Measurements from ENCODE around the gene ADAMTS14.

ADAMTS14 gene

DNA sequence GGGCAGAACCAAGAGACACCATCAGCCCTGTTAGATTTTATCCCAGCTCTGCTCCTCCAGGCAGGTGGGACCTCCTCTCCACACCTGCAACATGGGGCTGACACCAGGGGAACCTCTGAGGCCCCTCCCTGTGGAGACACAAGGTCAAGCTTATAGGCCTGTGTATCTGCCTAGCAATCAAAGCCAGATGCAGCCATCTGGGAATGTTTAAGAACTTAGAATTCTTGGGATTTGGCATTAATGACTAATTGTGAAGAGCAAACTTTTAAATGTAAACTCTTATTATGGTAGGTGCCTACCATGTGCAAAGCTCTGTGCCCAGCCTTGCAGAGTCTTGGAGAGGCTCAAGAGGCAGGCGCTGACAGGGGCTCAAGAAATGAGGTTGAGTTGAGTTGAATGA, 60.7 kb downstream of the ADAMTS14 start:
- TF ChIP-seq, protein P1, sequence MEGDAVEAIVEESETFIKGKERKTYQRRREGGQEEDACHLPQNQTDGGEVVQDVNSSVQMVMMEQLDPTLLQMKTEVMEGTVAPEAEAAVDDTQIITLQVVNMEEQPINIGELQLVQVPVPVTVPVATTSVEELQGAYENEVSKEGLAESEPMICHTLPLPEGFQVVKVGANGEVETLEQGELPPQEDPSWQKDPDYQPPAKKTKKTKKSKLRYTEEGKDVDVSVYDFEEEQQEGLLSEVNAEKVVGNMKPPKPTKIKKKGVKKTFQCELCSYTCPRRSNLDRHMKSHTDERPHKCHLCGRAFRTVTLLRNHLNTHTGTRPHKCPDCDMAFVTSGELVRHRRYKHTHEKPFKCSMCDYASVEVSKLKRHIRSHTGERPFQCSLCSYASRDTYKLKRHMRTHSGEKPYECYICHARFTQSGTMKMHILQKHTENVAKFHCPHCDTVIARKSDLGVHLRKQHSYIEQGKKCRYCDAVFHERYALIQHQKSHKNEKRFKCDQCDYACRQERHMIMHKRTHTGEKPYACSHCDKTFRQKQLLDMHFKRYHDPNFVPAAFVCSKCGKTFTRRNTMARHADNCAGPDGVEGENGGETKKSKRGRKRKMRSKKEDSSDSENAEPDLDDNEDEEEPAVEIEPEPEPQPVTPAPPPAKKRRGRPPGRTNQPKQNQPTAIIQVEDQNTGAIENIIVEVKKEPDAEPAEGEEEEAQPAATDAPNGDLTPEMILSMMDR (IDR thresholded peaks at IDR 0.05; ENCODE audit: control extremely low read depth, extremely low read depth, low read depth, missing control alignments) = no peak
- CTCF ChIA-PET = interaction anchor here (0.9 to 1.8 kb wide), 4 partner anchors 9 to 183 kb away, joined by 3 to 5 read pairs (median 4); no protein-coding TSS in a partner anchor
- no peak for DNase-seq (ENCODE audit: extremely low spot score)
- POLR2A ChIA-PET = no interaction called here

DNA sequence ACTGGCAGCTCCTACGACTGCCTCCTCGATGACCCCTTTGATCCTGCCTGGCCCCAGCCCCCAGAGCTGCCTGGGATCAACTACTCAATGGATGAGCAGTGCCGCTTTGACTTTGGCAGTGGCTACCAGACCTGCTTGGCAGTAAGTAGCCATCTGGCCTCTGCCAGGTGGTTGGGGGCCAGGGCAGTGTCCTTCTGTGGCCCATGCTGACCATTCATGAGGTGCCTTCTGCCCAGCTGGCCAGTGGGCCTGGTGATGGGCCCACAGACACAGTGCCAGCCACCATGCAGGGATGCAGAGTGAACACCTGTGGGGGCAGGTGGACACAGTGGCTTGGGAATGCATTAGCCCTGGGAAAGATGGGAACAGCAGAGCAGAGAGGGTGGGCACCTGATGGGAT, 62.9 kb downstream of the ADAMTS14 start:
- TF ChIP-seq, protein P1 (IDR thresholded peaks at IDR 0.05; ENCODE audit: control extremely low read depth, extremely low read depth, low read depth, missing control alignments) = no peak
- ChIA-PET POLR2A (no interaction called here), CTCF (interaction anchor here (1.3 kb wide), 1 partner anchor 13 kb away, joined by 3 read pairs; no protein-coding TSS in a partner anchor)
- DNase-seq (ENCODE audit: extremely low spot score) = no peak

DNA sequence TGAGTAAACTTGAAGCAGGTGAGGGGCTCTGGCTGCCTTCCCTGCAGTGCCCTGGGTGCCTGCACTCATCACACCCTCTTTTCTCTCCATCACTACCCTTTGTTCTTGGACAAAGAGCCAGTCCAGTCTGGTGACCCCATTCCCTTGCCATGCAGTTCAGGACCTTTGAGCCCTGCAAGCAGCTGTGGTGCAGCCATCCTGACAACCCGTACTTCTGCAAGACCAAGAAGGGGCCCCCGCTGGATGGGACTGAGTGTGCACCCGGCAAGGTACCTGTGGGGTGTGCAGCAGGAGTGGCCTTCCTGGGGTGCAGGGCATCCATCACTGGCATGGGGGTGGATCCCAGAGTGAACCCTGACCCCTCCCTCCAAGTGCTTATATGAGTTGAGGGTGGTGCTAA, 64.2 kb downstream of the ADAMTS14 start:
- DNase-seq (ENCODE audit: extremely low spot score) = no peak
- TF ChIP-seq, protein P1 (IDR thresholded peaks at IDR 0.05; ENCODE audit: control extremely low read depth, extremely low read depth, low read depth, missing control alignments) = no peak
- POLR2A ChIA-PET = no interaction called here
- CTCF ChIA-PET = no interaction called here

DNA sequence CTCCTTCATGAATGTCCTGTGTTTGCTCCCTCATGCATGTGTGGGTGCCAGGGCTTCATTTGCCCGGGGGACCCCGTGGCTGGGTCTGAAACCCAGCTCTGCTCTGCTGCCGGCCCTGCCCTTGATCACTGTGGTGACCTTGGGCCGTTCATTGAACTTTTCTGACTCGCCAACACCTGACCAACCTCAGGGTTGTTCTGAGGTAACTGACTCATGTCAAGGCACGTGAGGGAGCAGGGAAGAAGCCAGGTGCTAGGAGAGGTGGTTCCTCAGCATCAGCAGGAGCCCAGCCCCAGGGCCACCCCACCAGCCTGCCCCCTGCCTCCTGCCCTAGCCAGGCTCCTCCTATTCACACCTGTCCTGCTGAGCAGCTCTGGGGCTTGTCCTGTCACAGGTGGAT, 64.9 kb downstream of the ADAMTS14 start:
- ChIA-PET CTCF (no interaction called here), POLR2A (no interaction called here)
- TF ChIP-seq, protein P1 (IDR thresholded peaks at IDR 0.05; ENCODE audit: control extremely low read depth, extremely low read depth, low read depth, missing control alignments) = no peak
- DNase-seq (ENCODE audit: extremely low spot score) = no peak

DNA sequence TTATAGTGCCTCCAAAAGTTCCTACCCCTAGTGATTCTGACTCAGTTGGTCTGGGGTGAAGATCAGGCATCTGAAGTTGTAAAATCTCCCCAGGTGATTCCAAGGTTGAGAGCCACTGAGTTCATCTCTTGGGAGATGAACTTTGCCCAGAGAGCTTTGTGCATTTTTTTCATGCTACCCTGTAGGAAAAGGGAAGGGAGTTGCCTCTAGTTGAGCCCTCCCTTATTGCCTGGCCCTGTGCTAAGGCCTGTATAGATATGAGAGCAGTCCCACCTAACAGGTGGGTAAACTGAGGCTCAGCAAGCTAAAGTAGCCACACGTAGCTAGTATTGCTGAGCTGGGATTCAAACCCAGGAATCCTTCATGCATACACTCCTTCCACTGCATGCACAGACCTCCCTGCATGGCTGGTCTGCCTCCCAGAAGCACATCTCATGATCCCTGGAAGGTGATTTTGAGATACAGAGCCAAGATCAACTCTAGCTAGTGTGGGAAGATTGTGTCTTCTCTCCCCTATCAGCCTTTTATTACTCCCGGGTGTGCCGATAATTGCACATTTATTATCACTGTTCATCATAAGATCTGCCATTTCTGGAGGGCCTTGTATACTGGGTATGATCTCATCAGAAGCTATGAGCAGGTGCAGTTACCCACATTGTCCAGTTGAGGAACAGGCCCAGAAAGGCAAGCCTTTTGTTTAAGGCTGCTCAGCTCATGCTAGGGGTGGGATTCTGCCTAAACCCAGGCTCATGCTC, 65.9 kb downstream of the ADAMTS14 start:
- POLR2A ChIA-PET = no interaction called here
- TF ChIP-seq, protein P1 (IDR thresholded peaks at IDR 0.05; ENCODE audit: control extremely low read depth, extremely low read depth, low read depth, missing control alignments) = no peak
- DNase-seq (ENCODE audit: extremely low spot score) = no peak
- CTCF ChIA-PET = interaction anchor here (1.0 to 3.6 kb wide), 4 partner anchors 13 to 23 kb away, joined by 3 to 12 read pairs (median 6); no protein-coding TSS in a partner anchor

DNA sequence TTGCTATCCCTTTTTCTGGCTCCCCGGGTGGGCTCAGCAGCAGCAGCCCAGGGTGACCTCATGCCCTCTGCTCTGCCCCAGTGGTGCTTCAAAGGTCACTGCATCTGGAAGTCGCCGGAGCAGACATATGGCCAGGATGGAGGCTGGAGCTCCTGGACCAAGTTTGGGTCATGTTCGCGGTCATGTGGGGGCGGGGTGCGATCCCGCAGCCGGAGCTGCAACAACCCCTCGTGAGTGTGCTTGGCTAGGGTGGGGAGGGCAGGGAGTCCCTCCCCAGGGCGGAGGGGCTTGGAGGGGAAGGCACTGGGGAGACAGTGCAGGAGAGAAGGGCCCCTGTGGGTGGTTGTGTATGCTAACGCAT, 66.4 kb downstream of the ADAMTS14 start:
- CTCF ChIA-PET = interaction anchor here (1.0 to 3.6 kb wide), 4 partner anchors 12 to 24 kb away, joined by 3 to 12 read pairs (median 6); no protein-coding TSS in a partner anchor
- no peak for DNase-seq (ENCODE audit: extremely low spot score)
- POLR2A ChIA-PET = no interaction called here
- TF ChIP-seq, protein P1 (IDR thresholded peaks at IDR 0.05; ENCODE audit: control extremely low read depth, extremely low read depth, low read depth, missing control alignments) = no peak
